SK-N-SH (cell line): ENCODE results near the gene APBB2. TPM values are rescaled to one million over a fixed set of nuclear protein-coding genes. Genes with fewer than 3 reads are reported as not detected.

Source experiments
- CTCF ChIA-PET: fragments of 300-600, 350-600 bp; formaldehyde crosslinking; extraction: SDS; loops from one replicate; lab custom pipeline; 2021; lab: Yijun Ruan, JAX
- POLR2A ChIA-PET: fragments of 350-600 bp; sonication (Branson Sonifier 250); formaldehyde crosslinking; extraction: SDS; loops from one replicate; lab custom pipeline; 2020; ENCODE audit warnings: antibody characterized with exemption, inconsistent platforms; lab: Yijun Ruan, JAX
- DNase-seq: peaks from one replicate; pipeline ENCODE4 v3.0.0; 2012
- H2AFZ ChIP-seq: fragments of 200-600 bp; sonication (generic); 2 replicates; pipeline ENCODE4 v1.8.1; 2016; ENCODE audit warnings: antibody characterized with exemption, mild to moderate bottlenecking, low read depth
- H3F3A ChIP-seq: fragments of 200-600 bp; sonication (generic); replicated peaks from 2 replicates; pipeline ENCODE3; 2016; ENCODE audit warnings: antibody characterized with exemption, mild to moderate bottlenecking; ENCODE audit not compliant: insufficient read depth
- H3K27ac ChIP-seq, 2 experiments: fragments of 200-500 bp in 1 of 2; fragments of 200-600 bp in 1 of 2; sonication (Bioruptor generic) in 1 of 2; sonication (generic), shearing (Covaris generic) in 1 of 2; 2 replicates each; pipeline versions ENCODE4 v1.5.1 to v1.6.1; 2014 to 2016; ENCODE audit warnings: low read depth in 2 of 2, inconsistent platforms in 1 of 2, low read length in 1 of 2, mild to moderate bottlenecking in 1 of 2, mixed read lengths in 1 of 2
- H3K27me3 ChIP-seq: fragments of 200-600 bp; sonication (generic), shearing (Covaris generic); 2 replicates; pipeline ENCODE4 v1.6.1; 2016; ENCODE audit warnings: mixed run types; ENCODE audit not compliant: insufficient read depth
- H3K36me3 ChIP-seq, 2 experiments: fragments of 200-500 bp in 1 of 2; fragments of 200-600 bp in 1 of 2; sonication (Bioruptor generic) in 1 of 2; sonication (generic) in 1 of 2; replicated peaks in 1 of 2; 2 replicates each; pipeline versions ENCODE3 to v1.5.1; 2014 to 2016; ENCODE audit warnings: low read length in 1 of 2, mild to moderate bottlenecking in 1 of 2; ENCODE audit not compliant: insufficient read depth in 2 of 2, control insufficient read depth in 1 of 2
- H3K4me1 ChIP-seq, 2 experiments: fragments of 200-500 bp in 1 of 2; fragments of 200-600 bp in 1 of 2; sonication (Bioruptor generic) in 1 of 2; sonication (generic), shearing (Covaris generic) in 1 of 2; 2 replicates each; pipeline versions ENCODE4 v1.5.1 to v1.6.1; 2014 to 2016; ENCODE audit warnings: low read depth in 1 of 2, low read length in 1 of 2, mixed run types in 1 of 2; ENCODE audit not compliant: insufficient read depth in 2 of 2, control insufficient read depth in 1 of 2
- H3K4me2 ChIP-seq: fragments of 200-600 bp; sonication (generic), shearing (Covaris generic); 2 replicates; pipeline ENCODE4 v1.6.1; 2017; ENCODE audit warnings: mixed run types
- H3K4me3 ChIP-seq, 2 experiments: fragments of 200-500 bp in 1 of 2; fragments of 200-600 bp in 1 of 2; sonication (Bioruptor generic) in 1 of 2; sonication (generic), shearing (Covaris generic) in 1 of 2; 2 replicates each; pipeline versions ENCODE4 v1.5.1 to v1.8.1; 2014 to 2016; ENCODE audit warnings: low read depth in 2 of 2, inconsistent platforms in 1 of 2, low read length in 1 of 2, mild to moderate bottlenecking in 1 of 2, mixed read lengths in 1 of 2, moderate library complexity in 1 of 2
- H3K79me2 ChIP-seq: fragments of 200-600 bp; sonication (generic); 2 replicates; pipeline ENCODE4 v1.8.1; 2017; ENCODE audit warnings: mild to moderate bottlenecking; ENCODE audit not compliant: insufficient read depth
- H3K9ac ChIP-seq: fragments of 200-600 bp; sonication (generic); 2 replicates; pipeline ENCODE4 v1.6.1; 2017; ENCODE audit warnings: mixed run types
- H3K9me2 ChIP-seq: fragments of 200-600 bp; sonication (generic); 2 replicates; pipeline ENCODE4 v1.6.1; 2017; ENCODE audit warnings: mixed run types
- H3K9me3 ChIP-seq: fragments of 200-600 bp; sonication (generic); 2 replicates; pipeline ENCODE4 v1.6.1; 2017; ENCODE audit warnings: mixed run types, mild to moderate bottlenecking, moderate library complexity
- H4K20me1 ChIP-seq: fragments of 200-600 bp; sonication (generic); 2 replicates; pipeline ENCODE4 v1.6.1; 2017; ENCODE audit warnings: mild to moderate bottlenecking, mixed run types; ENCODE audit not compliant: insufficient read depth
- EP300 ChIP-seq, 2 experiments: IDR thresholded peaks; 2 replicates each; pipeline versions ENCODE4 v1.4.0 to v1.6.1; 2012; ENCODE audit warnings: borderline replicate concordance in 1 of 2, low read depth in 1 of 2, low read length in 1 of 2
- FOSL2 ChIP-seq: IDR thresholded peaks from 2 replicates; pipeline ENCODE4 v1.4.0; 2012; ENCODE audit warnings: low read depth, mild to moderate bottlenecking, moderate library complexity, borderline replicate concordance
- FOXJ3 ChIP-seq: sonication (generic); formaldehyde crosslinking; IDR thresholded peaks from 2 replicates; pipeline ENCODE4 v1.5.1; 2020; ENCODE audit warnings: mild to moderate bottlenecking, missing genetic modification reagents
- FOXM1 ChIP-seq: IDR thresholded peaks from 2 replicates; pipeline ENCODE4 v1.4.0; 2012; ENCODE audit warnings: low read depth, mild to moderate bottlenecking
- IRF3 ChIP-seq: fragments of 150-350 bp; IDR thresholded peaks from 2 replicates; pipeline ENCODE4 v1.6.1; 2016; ENCODE audit warnings: mild to moderate bottlenecking, low read depth, low read length
- JUND ChIP-seq: IDR thresholded peaks from 2 replicates; pipeline ENCODE4 v1.4.0; 2012
- MXI1 ChIP-seq: IDR thresholded peaks from 2 replicates; pipeline ENCODE4 v1.6.1; 2012; ENCODE audit warnings: mild to moderate bottlenecking, low read depth, low read length, improper control_type of control experiment
- NFIC ChIP-seq: IDR thresholded peaks from 2 replicates; pipeline ENCODE4 v1.4.0; 2012; ENCODE audit warnings: borderline replicate concordance
- NRF1 ChIP-seq: IDR thresholded peaks from 2 replicates; pipeline ENCODE4 v1.6.1; 2012; ENCODE audit warnings: low read depth, mild to moderate bottlenecking, low read length
- POLR2AphosphoS5 ChIP-seq: IDR thresholded peaks from 2 replicates; pipeline ENCODE4 v1.6.1; 2012; ENCODE audit warnings: low read depth, low read length
- RFX5 ChIP-seq: IDR thresholded peaks from 2 replicates; pipeline ENCODE4 v1.6.1; 2012; ENCODE audit warnings: mild to moderate bottlenecking, improper control_type of control experiment, low read length
- RXRA ChIP-seq: IDR thresholded peaks from 2 replicates; pipeline ENCODE4 v1.4.0; 2012; ENCODE audit warnings: low read depth, mild to moderate bottlenecking, borderline replicate concordance
- SMC3 ChIP-seq: IDR thresholded peaks from 2 replicates; pipeline ENCODE4 v1.6.1; 2012; ENCODE audit warnings: low read depth, low read length, improper control_type of control experiment
- TCF12 ChIP-seq: IDR thresholded peaks from 2 replicates; pipeline ENCODE4 v1.4.0; 2012
- TEAD4 ChIP-seq: IDR thresholded peaks from 2 replicates; pipeline ENCODE4 v1.4.0; 2012; ENCODE audit warnings: mild to moderate bottlenecking, borderline replicate concordance; ENCODE audit not compliant: insufficient read depth
- YY1 ChIP-seq: IDR thresholded peaks from 2 replicates; pipeline ENCODE4 v1.4.0; 2012; ENCODE audit warnings: low read depth, mild to moderate bottlenecking
- ZBTB33 ChIP-seq: IDR thresholded peaks from 2 replicates; pipeline ENCODE4 v1.4.0; 2012; ENCODE audit warnings: low read depth, borderline replicate concordance
- WGBS: methylation state at CpG from one replicate; pipeline ENCODE4 v1.1.6; 2017; ENCODE audit warnings: low lambda C conversion rate; 5-methylcytosine and 5-hydroxymethylcytosine counted together
- polyA plus RNA-seq, 3 experiments: library from polyadenylated mRNA; depleted of rRNA; stranded (reverse); fragments of >200 nt; gene quantifications; 2 replicates each; pipeline ENCODE4 v1.2.3, GENCODE V29; 2012
- TF ChIP-seq, protein P1 (sequence below): IDR thresholded peaks from 2 replicates; pipeline ENCODE4; 2012

APBB2 gene
- polyA plus RNA-seq, 1 of the 3 experiments (the other 2 are of a cell fraction) = 49.8 TPM

GRCh38 chr4:41142376-41143310 lies 71.7 kb downstream of the APBB2 start:
- Histone ChIP-seq H3K36me3 (peaks cover 0 to 31% of the 10 kb centered on the region in 2 experiments), H3K9me2 (no peaks in the 10 kb centered on the region), H3F3A (peaks cover 67% of the 10 kb centered on the region), H3K9ac (peak overlapping the region; percentile 63; the same call in 1 of the 2 replicates), H3K27ac (peak overlapping the region; percentile 88 to 97; a peak in 3 of 4 replicates), H3K4me2 (peak overlapping the region; percentile 77), H3K9me3 (no peaks in the 10 kb centered on the region), H2AFZ (no peak overlapping the region), H3K4me1 (peaks cover 11 to 39% of the 10 kb centered on the region in 2 experiments), H3K4me3 (peak overlapping the region in 1 of 2 experiments; percentile 23; a peak in 1 of 4 replicates), H4K20me1 (no peaks in the 10 kb centered on the region), H3K79me2 (peaks cover 88% of the 10 kb centered on the region), H3K27me3 (no peaks in the 10 kb centered on the region)
- TF ChIP-seq MXI1 (no peak), YY1 (no peak), EP300 (IDR thresholded peaks at IDR 0.05; ENCODE audit: borderline replicate concordance in 1 of 2, low read depth in 1 of 2, low read length in 1 of 2) (no peak), NFIC (no peak), SMC3 (no peak), ZBTB33 (0 out of 2 replicates have a peak, but pooled peaks have one; percentile 6), FOXM1 (no peak), RFX5 (no peak), NRF1 (no peak)
- ChIA-PET CTCF (no interaction called here), POLR2A (no interaction called here)
- no peak for DNase-seq
- WGBS = 63% methylated on average over 10 of the region's 10 CpGs

DNA sequence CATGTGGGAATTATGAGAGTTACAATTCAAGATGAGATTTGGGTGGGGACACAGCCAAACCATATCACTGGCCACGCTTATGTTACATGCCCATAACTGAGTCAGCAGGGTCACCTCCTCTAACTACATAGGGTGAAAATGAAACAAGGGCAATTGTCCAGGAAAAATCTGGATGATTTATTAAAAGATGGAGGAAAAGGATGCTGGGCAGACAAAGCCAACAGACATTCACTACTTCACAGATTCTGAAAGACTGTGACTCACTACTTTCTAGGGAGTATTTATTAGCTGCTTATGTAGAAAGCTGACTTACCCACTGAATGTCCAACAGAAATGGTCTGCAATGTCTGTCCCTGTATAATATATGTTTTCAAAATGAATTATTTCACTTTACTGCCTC lies 72.4 kb downstream of the APBB2 start:
- Histone ChIP-seq H3K9ac (peak overlapping the region; percentile 63; the same call in 1 of the 2 replicates), H3K4me3 (no peak overlapping the region), H4K20me1 (no peaks in the 10 kb centered on the region), H3F3A (peaks cover 67% of the 10 kb centered on the region), H3K27ac (peak overlapping the region; percentile 88 to 97; a peak in 3 of 4 replicates), H2AFZ (no peak overlapping the region), H3K9me2 (no peaks in the 10 kb centered on the region)
- CTCF ChIA-PET = no interaction called here
- WGBS = 14% methylated on average over 1 of the region's 1 CpG
- TF ChIP-seq POLR2AphosphoS5 (peak; percentile 31; the same call in 1 of the 2 replicates), EP300 (IDR thresholded peaks at IDR 0.05; ENCODE audit: borderline replicate concordance in 1 of 2, low read depth in 1 of 2, low read length in 1 of 2) (peak in 1 of 2 experiments; percentile 65; a peak in 1 of 4 replicates), NFIC (peak; percentile 67), JUND (peak; percentile 76), TCF12 (peak; percentile 73), RFX5 (no peak), IRF3 (no peak), FOXJ3 (CRISPR knock-in tag) (no peak), FOSL2 (peak; percentile 64; the same call in 1 of the 2 replicates), RXRA (peak; percentile 50; the same call in 1 of the 2 replicates), YY1 (peak; percentile 68; the same call in 1 of the 2 replicates), TEAD4 (peak; percentile 43; the same call in 1 of the 2 replicates)
- TF ChIP-seq, protein P1, sequence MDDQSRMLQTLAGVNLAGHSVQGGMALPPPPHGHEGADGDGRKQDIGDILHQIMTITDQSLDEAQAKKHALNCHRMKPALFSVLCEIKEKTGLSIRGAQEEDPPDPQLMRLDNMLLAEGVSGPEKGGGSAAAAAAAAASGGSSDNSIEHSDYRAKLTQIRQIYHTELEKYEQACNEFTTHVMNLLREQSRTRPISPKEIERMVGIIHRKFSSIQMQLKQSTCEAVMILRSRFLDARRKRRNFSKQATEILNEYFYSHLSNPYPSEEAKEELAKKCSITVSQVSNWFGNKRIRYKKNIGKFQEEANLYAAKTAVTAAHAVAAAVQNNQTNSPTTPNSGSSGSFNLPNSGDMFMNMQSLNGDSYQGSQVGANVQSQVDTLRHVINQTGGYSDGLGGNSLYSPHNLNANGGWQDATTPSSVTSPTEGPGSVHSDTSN = peak; percentile 85
- TF ChIP-seq, all 33 proteins: peak for 10
- H3K9me3 ChIP-seq = no peaks in the 10 kb centered on the region
- H3K4me2 ChIP-seq = peak overlapping the region; percentile 77; the same call in 1 of the 2 replicates
- H3K36me3 ChIP-seq = peaks cover 0 to 36% of the 10 kb centered on the region in 2 experiments
- H3K4me1 ChIP-seq = peaks cover 11 to 35% of the 10 kb centered on the region in 2 experiments
- H3K27me3 ChIP-seq = no peaks in the 10 kb centered on the region
- peaks cover 88% of the 10 kb centered on the region for H3K79me2 ChIP-seq
- POLR2A ChIA-PET = no interaction called here
- no peak for DNase-seq
